Thoracic aorta (tissue), 2 donors: ENCODE measurements around the gene BOLA2B. TPM values are rescaled to one million over a fixed set of nuclear protein-coding genes. Genes with fewer than 3 reads are reported as not detected.

ENCODE experiments used
- ATAC-seq: fragments of 150-250 bp; one replicate; pipeline ENCODE4 v1.8.0; 2017; ENCODE audit warnings: low read depth; ENCODE audit not compliant: insufficient number of reproducible peaks, low FRiP score
- DNase-seq: peaks from one replicate; pipeline ENCODE4 v3.0.0-alpha.2; 2020; ENCODE audit warnings: low spot score
- H3K27ac ChIP-seq, 2 donors: fragments of 200-600 bp; sonication (generic); 1 replicate in 1 of 2; 2 replicates in 1 of 2; pipeline ENCODE4 v1.5.1; 2016; ENCODE audit warnings: mild to moderate bottlenecking in 2 of 2, moderate library complexity in 2 of 2
- H3K27me3 ChIP-seq: fragments of 200-600 bp; sonication (generic); replicated peaks from 2 replicates; pipeline ENCODE4 v1.6.0; 2016; ENCODE audit warnings: mild to moderate bottlenecking; ENCODE audit not compliant: insufficient read depth
- H3K36me3 ChIP-seq: fragments of 200-600 bp; sonication (generic); one replicate; pipeline ENCODE4 v1.5.1; 2016
- H3K4me1 ChIP-seq, 2 donors: fragments of 200-600 bp; sonication (generic); 1 replicate in 1 of 2; 2 replicates in 1 of 2; pipeline versions ENCODE4 v1.5.1 to v1.6.0; 2016; ENCODE audit warnings: low read depth in 2 of 2, mild to moderate bottlenecking in 1 of 2; ENCODE audit not compliant: control insufficient read depth in 1 of 2
- H3K4me3 ChIP-seq: fragments of 200-600 bp; sonication (generic); 2 replicates; pipeline ENCODE4 v1.5.1; 2016; ENCODE audit warnings: mild to moderate bottlenecking
- H3K9me3 ChIP-seq: fragments of 200-600 bp; sonication (generic); 2 replicates; pipeline ENCODE4 v1.5.1; 2016
- total RNA-seq, 2 donors: library from RNA; depleted of rRNA; stranded (reverse); fragments of >200 nt; gene quantifications; one replicate each; pipeline versions ENCODE4 v1.1.0 to v1.2.3, GENCODE V29; 2016
- TF ChIP-seq, protein P1 (sequence below): fragments of 200-600 bp; sonication (generic); IDR thresholded peaks from one replicate; pipeline ENCODE4 v1.5.1; 2019; ENCODE audit warnings: antibody characterized with exemption

Gene BOLA2B
- total RNA-seq, 2 donors from 2014 or later: 83.4 to 224 TPM

DNA sequence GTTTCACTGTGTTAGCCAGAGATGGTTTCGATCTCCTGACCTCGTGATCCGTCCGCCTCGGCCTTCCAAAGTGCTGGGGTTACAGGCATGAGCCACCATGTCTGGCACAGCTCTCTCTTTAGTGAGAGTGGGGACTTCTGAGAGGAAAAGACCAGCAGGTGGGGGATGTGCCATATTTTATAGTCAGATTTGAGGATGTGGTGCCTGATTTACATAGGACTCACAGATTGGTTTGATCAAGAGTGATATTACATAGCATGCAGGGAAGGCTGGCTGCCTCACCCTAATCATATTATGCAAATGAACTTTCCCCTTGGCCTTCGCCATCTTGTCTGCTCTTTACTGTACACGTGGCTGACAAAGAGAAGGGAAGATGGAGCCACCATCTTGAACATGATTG, 42.4 kb downstream of the BOLA2B start:
- no peak overlapping the region for H3K4me3 ChIP-seq
- no peak for DNase-seq
- peaks cover 10% of the 10 kb centered on the region for H3K9me3 ChIP-seq
- H3K27ac ChIP-seq: no peak overlapping the region
- no peaks in the 10 kb centered on the region for H3K27me3 ChIP-seq
- TF ChIP-seq, protein P1, sequence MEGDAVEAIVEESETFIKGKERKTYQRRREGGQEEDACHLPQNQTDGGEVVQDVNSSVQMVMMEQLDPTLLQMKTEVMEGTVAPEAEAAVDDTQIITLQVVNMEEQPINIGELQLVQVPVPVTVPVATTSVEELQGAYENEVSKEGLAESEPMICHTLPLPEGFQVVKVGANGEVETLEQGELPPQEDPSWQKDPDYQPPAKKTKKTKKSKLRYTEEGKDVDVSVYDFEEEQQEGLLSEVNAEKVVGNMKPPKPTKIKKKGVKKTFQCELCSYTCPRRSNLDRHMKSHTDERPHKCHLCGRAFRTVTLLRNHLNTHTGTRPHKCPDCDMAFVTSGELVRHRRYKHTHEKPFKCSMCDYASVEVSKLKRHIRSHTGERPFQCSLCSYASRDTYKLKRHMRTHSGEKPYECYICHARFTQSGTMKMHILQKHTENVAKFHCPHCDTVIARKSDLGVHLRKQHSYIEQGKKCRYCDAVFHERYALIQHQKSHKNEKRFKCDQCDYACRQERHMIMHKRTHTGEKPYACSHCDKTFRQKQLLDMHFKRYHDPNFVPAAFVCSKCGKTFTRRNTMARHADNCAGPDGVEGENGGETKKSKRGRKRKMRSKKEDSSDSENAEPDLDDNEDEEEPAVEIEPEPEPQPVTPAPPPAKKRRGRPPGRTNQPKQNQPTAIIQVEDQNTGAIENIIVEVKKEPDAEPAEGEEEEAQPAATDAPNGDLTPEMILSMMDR: no peak
- ATAC-seq: no peak
- no peaks in the 10 kb centered on the region for H3K4me1 ChIP-seq
- no peaks in the 10 kb centered on the region for H3K36me3 ChIP-seq

DNA sequence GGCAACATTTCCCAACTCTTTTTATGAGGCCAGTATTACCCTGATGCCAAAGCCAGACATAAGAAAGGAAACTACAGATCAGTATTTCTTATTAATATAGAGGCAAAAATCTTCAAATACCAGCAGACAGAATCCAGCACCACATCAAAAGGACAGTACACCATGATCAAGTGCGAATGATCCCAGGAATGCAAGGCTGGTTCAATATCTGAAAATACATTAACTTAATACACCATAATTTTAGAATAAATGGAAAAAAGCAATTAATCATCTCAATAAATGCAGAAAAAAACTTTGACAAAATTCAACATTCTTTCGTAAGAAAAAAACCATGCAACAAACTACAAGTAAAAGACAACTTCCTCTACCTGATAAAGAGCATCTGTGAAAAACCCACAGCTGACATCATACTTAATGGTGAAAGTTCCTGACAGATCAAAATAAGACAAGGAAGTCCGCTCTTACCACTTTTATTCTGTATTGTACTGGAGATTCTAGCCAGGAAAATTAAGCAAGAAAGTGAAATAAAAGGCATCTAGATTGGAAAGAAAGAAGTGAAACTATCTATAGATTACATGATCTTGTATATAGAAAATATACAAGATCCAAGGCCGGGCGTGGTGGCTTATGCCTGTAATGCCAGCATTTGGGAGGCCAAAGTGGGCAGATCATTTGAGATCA, 44.1 kb downstream of the BOLA2B start:
- ATAC-seq (no peak), DNase-seq (no peak)
- peaks cover 10% of the 10 kb centered on the region for H3K9me3 ChIP-seq
- H3K4me1 ChIP-seq: no peaks in the 10 kb centered on the region
- H3K4me3 ChIP-seq: no peak overlapping the region
- TF ChIP-seq, protein P1: no peak
- H3K27ac ChIP-seq: no peak overlapping the region
- H3K27me3 ChIP-seq: no peaks in the 10 kb centered on the region
- no peaks in the 10 kb centered on the region for H3K36me3 ChIP-seq

GRCh38 chr16:30147843-30148510, 45.5 kb downstream of the BOLA2B start:
- H3K27ac ChIP-seq: no peak overlapping the region
- H3K9me3 ChIP-seq: peaks cover 10% of the 10 kb centered on the region
- DNase-seq (no peak), ATAC-seq (no peak)
- TF ChIP-seq, protein P1: no peak
- H3K4me1 ChIP-seq: no peaks in the 10 kb centered on the region
- H3K4me3 ChIP-seq: no peak overlapping the region
- H3K27me3 ChIP-seq: no peaks in the 10 kb centered on the region
- H3K36me3 ChIP-seq: no peaks in the 10 kb centered on the region

DNA sequence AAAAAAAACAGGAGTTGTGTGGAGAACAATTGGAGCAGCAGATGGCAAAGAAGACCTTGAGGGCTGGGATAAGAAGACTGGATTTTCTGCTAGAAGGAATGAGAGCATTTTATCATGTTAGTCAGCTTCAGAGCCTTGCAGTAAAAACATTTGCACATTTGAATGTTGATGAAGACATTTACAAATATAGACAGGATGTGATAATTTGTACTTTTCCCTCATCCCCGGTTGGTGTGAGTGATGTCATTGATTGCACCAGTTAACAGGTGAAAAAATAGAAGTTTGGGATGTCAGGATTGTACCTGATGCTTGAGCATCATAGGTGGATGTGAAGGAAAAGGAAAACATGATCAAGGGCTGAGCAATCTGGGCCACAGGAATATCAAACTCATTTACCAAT, 47.8 kb downstream of the BOLA2B start:
- no peaks in the 10 kb centered on the region for H3K4me1 ChIP-seq
- H3K9me3 ChIP-seq: peaks cover 10% of the 10 kb centered on the region
- ATAC-seq (no peak), DNase-seq (no peak)
- no peaks in the 10 kb centered on the region for H3K27me3 ChIP-seq
- H3K4me3 ChIP-seq: no peak overlapping the region
- no peaks in the 10 kb centered on the region for H3K36me3 ChIP-seq
- no peak overlapping the region for H3K27ac ChIP-seq
- TF ChIP-seq, protein P1: no peak

- TF ChIP-seq, protein P1: no peak
- H3K27me3 ChIP-seq: no peaks in the 10 kb centered on the region
- DNase-seq (no peak), ATAC-seq (no peak)
- no peak overlapping the region for H3K27ac ChIP-seq
- no peak overlapping the region for H3K4me3 ChIP-seq
- no peaks in the 10 kb centered on the region for H3K4me1 ChIP-seq
- no peaks in the 10 kb centered on the region for H3K36me3 ChIP-seq
- H3K9me3 ChIP-seq: peaks cover 10% of the 10 kb centered on the region
These were observed 48.5 kb downstream of the BOLA2B start for GRCh38 chr16:30144917-30145316.
